B cell (primary cell): Measurements from ENCODE around the gene FAM43A.

Experiments used
- CTCF ChIP-seq: fragments of 200-600 bp; IDR thresholded peaks from one replicate; pipeline ENCODE4 v1.8.0; 2022; ENCODE audit warnings: antibody characterized with exemption, mild to moderate bottlenecking
- EZH2 ChIP-seq: IDR thresholded peaks from 2 replicates; pipeline ENCODE4 v1.6.1; 2012; ENCODE audit warnings: borderline replicate concordance, low read depth, mild to moderate bottlenecking, moderate library complexity, low read length; ENCODE audit not compliant: insufficient read depth, poor library complexity, severe bottlenecking

DNA sequence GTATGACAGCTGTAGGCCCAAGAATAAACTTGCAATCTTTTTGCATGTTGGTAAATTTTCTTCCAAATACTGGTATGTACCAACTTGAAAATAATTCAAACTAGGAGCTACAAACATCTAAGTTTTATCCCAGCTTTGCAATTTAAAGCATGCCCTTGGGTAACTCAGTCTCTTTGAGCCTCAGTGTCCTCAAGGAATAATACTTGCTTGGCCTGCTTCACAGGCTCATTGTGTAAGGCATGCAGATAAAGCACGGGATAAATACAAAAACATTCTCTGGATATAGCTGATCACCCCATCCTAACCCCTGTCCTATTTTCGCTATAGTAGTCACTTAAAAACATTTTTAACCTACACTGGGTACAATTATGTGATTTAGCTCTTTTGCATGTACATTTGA is 42.9 kb upstream of the FAM43A start:
- TF ChIP-seq CTCF (no peak), EZH2 (no peak)
